Measurements from ENCODE around the gene RAB11FIP5.
"Not testable (repeated sequence)": the region's sequence is repeated elsewhere in the genome, so short reads cannot be mapped to it uniquely, and the experiment has no call there.

The RAB11FIP5 gene

DNA sequence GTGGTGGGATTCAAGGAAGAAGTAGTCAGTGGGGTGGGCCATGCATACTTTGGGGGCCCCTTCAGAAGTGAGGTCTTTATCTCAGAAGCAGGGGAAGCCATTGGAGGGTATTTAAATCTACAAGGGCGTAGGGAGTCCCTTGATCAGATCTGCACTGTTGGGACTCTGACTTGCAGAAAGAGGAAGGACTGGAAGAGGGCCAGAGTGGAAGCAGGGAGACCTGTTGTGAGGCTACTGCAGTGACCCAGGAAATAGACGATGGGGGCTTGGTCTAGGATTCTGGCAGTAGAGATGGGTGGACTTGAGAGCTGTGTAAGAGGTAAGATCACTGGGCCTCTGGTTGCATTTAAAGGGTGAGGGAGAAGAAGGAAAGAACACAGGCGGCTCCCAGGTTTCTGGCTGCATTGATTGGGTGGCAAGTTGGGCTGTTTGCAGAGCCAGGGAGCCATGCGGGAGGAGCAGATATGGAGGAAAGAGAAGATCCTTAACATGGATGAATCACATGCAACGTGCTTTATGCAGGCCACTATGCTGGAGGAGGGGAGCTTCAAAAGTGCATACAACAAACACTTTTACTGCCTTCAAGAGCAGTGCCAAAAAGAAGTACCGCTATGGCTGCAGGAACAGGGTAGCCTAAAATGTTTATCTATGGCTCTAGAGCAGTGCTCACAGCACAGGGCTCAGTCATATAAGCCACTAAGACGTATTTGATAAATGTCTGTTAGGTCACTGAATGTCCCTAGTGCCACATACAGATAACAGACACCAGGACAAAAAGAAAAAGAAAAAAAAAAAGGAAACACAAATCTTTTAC is 43.5 kb downstream of the RAB11FIP5 start:
- H3K27me3 ChIP-seq (ENCODE audit: control insufficient read depth in 1 of 2, insufficient read depth in 2 of 2, low read length in 2 of 2), result no peaks in the 10 kb centered on the region
- peaks cover 19 to 27% of the 10 kb centered on the region in 2 donors for H3K4me1 ChIP-seq (ENCODE audit: control insufficient read depth in 1 of 2, insufficient read depth in 2 of 2, low read length in 2 of 2)
- H3K4me3 ChIP-seq (ENCODE audit: low read depth in 1 of 2, low read length in 2 of 2), result peak overlapping the region; percentile 85 to 90
- no peaks in the 10 kb centered on the region for H3K9me3 ChIP-seq (ENCODE audit: control insufficient read depth in 1 of 2, low read length in 2 of 2)
- H3K36me3 ChIP-seq (ENCODE audit: control insufficient read depth in 1 of 2, insufficient read depth in 2 of 2, low read length in 2 of 2), result no peaks in the 10 kb centered on the region
- H3K9ac ChIP-seq (ENCODE audit: low read depth in 1 of 2, low read length in 2 of 2), result peak overlapping the region in 1 of 2 donors; percentile 70
- H3K27ac ChIP-seq (ENCODE audit: low read depth, low read length), result no peak overlapping the region

DNA sequence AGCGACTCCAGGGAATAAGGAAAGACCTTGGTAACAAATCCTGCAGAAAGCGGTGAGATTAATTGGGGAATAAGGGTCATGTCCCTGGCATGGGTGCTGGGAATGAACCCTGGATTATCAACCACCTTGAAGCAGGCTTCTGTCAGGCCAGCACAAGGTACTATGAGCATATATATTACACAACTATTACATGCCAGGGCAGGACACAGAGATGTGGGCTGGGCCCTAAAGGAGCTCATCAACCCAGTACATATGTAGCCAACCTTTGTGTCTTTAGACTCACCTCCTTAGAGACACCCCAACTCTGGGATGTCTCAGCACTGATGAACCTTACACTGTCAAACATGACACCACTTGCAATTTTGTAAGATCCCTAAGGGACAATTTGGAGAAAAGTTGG is 44.6 kb downstream of the RAB11FIP5 start:
- Histone ChIP-seq H3K9me3 (ENCODE audit: control insufficient read depth in 1 of 2, low read length in 2 of 2) (no peaks in the 10 kb centered on the region), H3K9ac (ENCODE audit: low read depth in 1 of 2, low read length in 2 of 2) (no peak overlapping the region), H3K36me3 (ENCODE audit: control insufficient read depth in 1 of 2, insufficient read depth in 2 of 2, low read length in 2 of 2) (no peaks in the 10 kb centered on the region), H3K4me1 (ENCODE audit: control insufficient read depth in 1 of 2, insufficient read depth in 2 of 2, low read length in 2 of 2) (peaks cover 23 to 31% of the 10 kb centered on the region in 2 donors), H3K27me3 (ENCODE audit: control insufficient read depth in 1 of 2, insufficient read depth in 2 of 2, low read length in 2 of 2) (no peaks in the 10 kb centered on the region), H3K4me3 (ENCODE audit: low read depth in 1 of 2, low read length in 2 of 2) (no peak overlapping the region), H3K27ac (ENCODE audit: low read depth, low read length) (no peak overlapping the region)

DNA sequence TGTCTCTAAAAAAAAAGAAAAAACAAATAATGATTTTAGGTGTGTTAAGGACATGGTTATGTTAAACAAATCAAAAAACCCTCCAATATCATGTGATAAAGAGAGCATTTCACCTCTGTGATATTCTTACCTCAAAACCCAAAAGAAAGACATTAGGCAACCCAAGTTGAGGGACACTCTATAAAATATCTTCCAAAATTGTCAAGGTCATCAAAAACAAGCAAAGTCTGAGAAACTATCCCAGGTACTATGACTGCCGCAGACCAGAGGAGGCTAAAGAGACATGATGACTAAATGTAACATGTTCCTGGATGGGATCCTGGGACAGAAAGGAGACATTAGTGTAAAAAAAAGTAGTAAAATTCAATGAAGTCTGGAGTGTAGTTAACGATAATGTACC is 45.7 kb downstream of the RAB11FIP5 start:
- H3K4me3 ChIP-seq (ENCODE audit: low read depth in 1 of 2, low read length in 2 of 2), result no peak overlapping the region
- peaks cover 23 to 25% of the 10 kb centered on the region in 2 donors for H3K4me1 ChIP-seq (ENCODE audit: control insufficient read depth in 1 of 2, insufficient read depth in 2 of 2, low read length in 2 of 2)

DNA sequence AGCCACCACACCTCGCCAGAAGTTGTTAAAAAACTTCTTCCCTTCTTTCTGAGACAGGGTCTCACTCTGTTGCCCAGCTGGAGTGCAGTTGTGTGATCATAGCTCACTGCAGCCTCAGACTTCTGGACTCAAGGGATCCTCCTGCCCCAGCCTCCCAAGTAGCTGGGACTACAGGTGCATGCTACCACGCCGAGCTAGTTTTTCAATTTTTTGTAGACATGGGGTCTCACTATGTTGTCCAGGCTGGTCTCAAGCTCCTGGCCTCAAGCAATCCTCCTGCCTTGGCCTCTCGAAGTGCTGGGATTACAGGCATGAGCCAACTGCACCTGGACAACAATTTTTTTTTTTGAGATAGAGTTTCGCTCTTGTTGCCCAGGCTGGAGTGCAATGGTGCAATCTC is 47.7 kb downstream of the RAB11FIP5 start:
- H3K36me3 ChIP-seq (ENCODE audit: control insufficient read depth in 1 of 2, insufficient read depth in 2 of 2, low read length in 2 of 2); H3K27me3 ChIP-seq (ENCODE audit: control insufficient read depth in 1 of 2, insufficient read depth in 2 of 2, low read length in 2 of 2); H3K4me3 ChIP-seq (ENCODE audit: low read depth in 1 of 2, low read length in 2 of 2); H3K9me3 ChIP-seq (ENCODE audit: control insufficient read depth in 1 of 2, low read length in 2 of 2); H3K27ac ChIP-seq (ENCODE audit: low read depth, low read length); H3K9ac ChIP-seq (ENCODE audit: low read depth in 1 of 2, low read length in 2 of 2): not testable (repeated sequence)
- H3K4me1 ChIP-seq (ENCODE audit: control insufficient read depth in 1 of 2, insufficient read depth in 2 of 2, low read length in 2 of 2), result peaks cover 19 to 22% of the 10 kb centered on the region in 2 donors

More for the DNA sequence above, 45.7 kb downstream of the RAB11FIP5 start:
- no peak overlapping the region for H3K9ac ChIP-seq (ENCODE audit: low read depth in 1 of 2, low read length in 2 of 2)
- no peaks in the 10 kb centered on the region for H3K27me3 ChIP-seq (ENCODE audit: control insufficient read depth in 1 of 2, insufficient read depth in 2 of 2, low read length in 2 of 2)
- H3K36me3 ChIP-seq (ENCODE audit: control insufficient read depth in 1 of 2, insufficient read depth in 2 of 2, low read length in 2 of 2), result no peaks in the 10 kb centered on the region
- no peaks in the 10 kb centered on the region for H3K9me3 ChIP-seq (ENCODE audit: control insufficient read depth in 1 of 2, low read length in 2 of 2)
- H3K27ac ChIP-seq (ENCODE audit: low read depth, low read length), result no peak overlapping the region

DNA sequence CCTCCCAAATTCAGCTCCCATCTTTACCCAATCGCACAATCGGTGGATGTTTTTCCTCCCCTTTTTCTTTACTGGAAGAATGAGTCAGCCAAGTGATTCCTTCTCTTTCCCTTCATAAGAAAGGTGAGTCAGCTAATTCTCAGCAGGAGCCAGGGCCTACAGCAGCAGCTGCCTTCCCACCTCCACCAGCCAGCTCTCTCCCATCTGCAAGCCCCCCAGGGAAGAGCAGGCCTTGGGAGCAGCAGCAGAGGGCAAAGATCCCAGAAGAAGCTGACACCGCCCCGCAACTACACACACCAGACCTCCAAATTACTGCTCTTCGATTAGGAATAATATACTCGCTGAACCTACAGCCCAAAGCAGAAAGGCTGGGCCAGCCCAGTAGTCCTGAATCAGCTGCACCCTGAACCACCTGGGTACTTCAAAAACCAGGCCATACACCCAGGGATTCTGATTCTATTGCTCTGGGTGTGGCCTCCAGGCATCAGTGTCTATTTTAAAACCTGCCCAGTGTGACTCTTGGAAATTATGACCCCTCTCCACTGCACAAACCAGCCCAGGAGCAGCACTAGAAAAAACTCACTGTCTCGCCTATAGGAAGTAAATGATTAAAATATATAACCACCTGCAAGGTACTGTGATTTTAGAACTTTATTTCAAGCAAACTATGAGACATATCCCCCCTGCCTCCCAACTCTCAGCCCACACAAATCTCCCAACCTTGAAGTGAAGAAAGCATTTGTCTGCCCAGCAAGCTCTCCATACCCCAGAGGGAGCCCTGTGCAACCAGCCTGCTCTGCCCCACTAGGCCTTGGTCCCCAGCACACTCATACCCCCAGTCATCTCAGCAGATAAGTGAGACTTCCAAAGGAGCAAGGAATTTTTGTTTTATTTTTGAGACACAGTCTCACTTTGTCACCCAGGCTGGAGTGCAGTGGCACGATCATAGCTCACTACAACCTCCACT is 48.6 kb downstream of the RAB11FIP5 start:
- Histone ChIP-seq H3K9ac (ENCODE audit: low read depth in 1 of 2, low read length in 2 of 2) (no peak overlapping the region), H3K36me3 (ENCODE audit: control insufficient read depth in 1 of 2, insufficient read depth in 2 of 2, low read length in 2 of 2) (no peaks in the 10 kb centered on the region), H3K4me3 (ENCODE audit: low read depth in 1 of 2, low read length in 2 of 2) (no peak overlapping the region), H3K27ac (ENCODE audit: low read depth, low read length) (no peak overlapping the region), H3K4me1 (ENCODE audit: control insufficient read depth in 1 of 2, insufficient read depth in 2 of 2, low read length in 2 of 2) (peaks cover 10 to 14% of the 10 kb centered on the region in 2 donors), H3K27me3 (ENCODE audit: control insufficient read depth in 1 of 2, insufficient read depth in 2 of 2, low read length in 2 of 2) (no peaks in the 10 kb centered on the region), H3K9me3 (ENCODE audit: control insufficient read depth in 1 of 2, low read length in 2 of 2) (no peaks in the 10 kb centered on the region)

DNA sequence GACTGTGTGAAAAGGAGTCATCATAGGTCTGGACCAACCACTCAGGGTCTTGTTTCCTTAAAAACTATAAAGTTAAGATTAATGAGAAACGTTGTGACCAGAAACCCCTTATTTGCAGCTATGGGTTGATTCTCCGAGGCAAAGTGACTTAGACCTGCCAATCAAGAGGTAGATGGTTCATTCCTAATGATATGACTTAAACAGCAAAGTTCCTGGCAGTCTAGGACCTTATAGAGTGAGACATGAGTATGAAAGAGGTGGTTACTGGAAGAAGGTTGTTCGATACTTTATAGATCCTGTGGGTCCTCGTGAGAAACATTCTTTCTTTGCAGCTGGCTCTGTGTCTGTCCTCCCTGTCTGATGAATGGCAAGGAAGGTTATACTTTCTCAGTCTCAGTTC is 49.3 kb downstream of the RAB11FIP5 start:
- no peaks in the 10 kb centered on the region for H3K36me3 ChIP-seq (ENCODE audit: control insufficient read depth in 1 of 2, insufficient read depth in 2 of 2, low read length in 2 of 2)
- no peak overlapping the region for H3K4me3 ChIP-seq (ENCODE audit: low read depth in 1 of 2, low read length in 2 of 2)
- no peak overlapping the region for H3K27ac ChIP-seq (ENCODE audit: low read depth, low read length)
- H3K27me3 ChIP-seq (ENCODE audit: control insufficient read depth in 1 of 2, insufficient read depth in 2 of 2, low read length in 2 of 2), result no peaks in the 10 kb centered on the region
- no peaks in the 10 kb centered on the region for H3K9me3 ChIP-seq (ENCODE audit: control insufficient read depth in 1 of 2, low read length in 2 of 2)
- H3K9ac ChIP-seq (ENCODE audit: low read depth in 1 of 2, low read length in 2 of 2), result no peak overlapping the region
- H3K4me1 ChIP-seq (ENCODE audit: control insufficient read depth in 1 of 2, insufficient read depth in 2 of 2, low read length in 2 of 2), result peaks cover 7 to 8% of the 10 kb centered on the region in 2 donors

DNA sequence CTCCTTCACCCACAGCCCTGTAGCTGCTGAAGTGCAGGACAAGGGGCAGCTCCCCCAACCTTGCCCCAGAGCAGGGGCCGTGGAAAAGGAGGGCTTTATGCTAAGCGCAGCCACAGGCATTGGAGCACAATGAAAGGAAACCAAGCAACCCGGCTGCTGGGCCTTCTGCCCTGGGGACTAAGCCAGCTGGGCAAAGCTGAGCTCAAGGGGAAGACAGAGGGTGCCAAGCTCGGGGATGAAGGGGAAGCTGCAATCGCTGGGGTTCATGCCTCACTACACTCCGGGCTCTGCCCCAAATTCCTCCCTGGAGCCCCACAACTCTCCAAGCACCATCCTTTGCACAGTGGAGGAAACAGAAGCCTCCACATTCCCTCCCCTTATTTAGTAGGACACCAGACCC is 53.6 kb downstream of the RAB11FIP5 start:
- Histone ChIP-seq H3K9me3 (ENCODE audit: control insufficient read depth in 1 of 2, low read length in 2 of 2) (peaks cover 0 to 7% of the 10 kb centered on the region in 2 donors), H3K9ac (ENCODE audit: low read depth in 1 of 2, low read length in 2 of 2) (no peak overlapping the region), H3K4me3 (ENCODE audit: low read depth in 1 of 2, low read length in 2 of 2) (no peak overlapping the region)

DNA sequence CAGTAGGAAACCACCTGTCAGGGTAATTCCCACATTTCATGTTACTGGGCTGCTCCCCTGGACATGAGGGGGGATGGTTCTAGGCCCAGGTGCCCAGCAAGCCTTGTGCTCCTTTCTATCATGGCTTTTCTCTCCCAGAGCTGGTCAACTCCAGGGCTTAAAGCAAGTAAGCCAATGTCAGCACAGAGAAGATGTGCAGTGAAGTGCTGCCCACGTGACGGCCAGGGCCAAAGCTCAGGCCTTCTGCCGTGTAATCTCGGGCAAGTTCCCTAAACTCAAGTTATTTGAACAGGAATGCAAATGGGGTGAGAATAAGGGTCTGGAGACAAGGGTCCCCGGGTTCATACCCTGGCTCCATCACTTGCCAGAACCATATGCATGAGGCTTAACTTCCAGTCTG is 57.8 kb downstream of the RAB11FIP5 start:
- no peak overlapping the region for H3K9ac ChIP-seq (ENCODE audit: low read depth in 1 of 2, low read length in 2 of 2)

More for the DNA sequence above, 53.6 kb downstream of the RAB11FIP5 start:
- Histone ChIP-seq H3K36me3 (ENCODE audit: control insufficient read depth in 1 of 2, insufficient read depth in 2 of 2, low read length in 2 of 2) (peaks cover 8 to 12% of the 10 kb centered on the region in 2 donors), H3K27me3 (ENCODE audit: control insufficient read depth in 1 of 2, insufficient read depth in 2 of 2, low read length in 2 of 2) (no peaks in the 10 kb centered on the region), H3K27ac (ENCODE audit: low read depth, low read length) (no peak overlapping the region), H3K4me1 (ENCODE audit: control insufficient read depth in 1 of 2, insufficient read depth in 2 of 2, low read length in 2 of 2) (peaks cover 3% of the 10 kb centered on the region in 2 donors)

DNA sequence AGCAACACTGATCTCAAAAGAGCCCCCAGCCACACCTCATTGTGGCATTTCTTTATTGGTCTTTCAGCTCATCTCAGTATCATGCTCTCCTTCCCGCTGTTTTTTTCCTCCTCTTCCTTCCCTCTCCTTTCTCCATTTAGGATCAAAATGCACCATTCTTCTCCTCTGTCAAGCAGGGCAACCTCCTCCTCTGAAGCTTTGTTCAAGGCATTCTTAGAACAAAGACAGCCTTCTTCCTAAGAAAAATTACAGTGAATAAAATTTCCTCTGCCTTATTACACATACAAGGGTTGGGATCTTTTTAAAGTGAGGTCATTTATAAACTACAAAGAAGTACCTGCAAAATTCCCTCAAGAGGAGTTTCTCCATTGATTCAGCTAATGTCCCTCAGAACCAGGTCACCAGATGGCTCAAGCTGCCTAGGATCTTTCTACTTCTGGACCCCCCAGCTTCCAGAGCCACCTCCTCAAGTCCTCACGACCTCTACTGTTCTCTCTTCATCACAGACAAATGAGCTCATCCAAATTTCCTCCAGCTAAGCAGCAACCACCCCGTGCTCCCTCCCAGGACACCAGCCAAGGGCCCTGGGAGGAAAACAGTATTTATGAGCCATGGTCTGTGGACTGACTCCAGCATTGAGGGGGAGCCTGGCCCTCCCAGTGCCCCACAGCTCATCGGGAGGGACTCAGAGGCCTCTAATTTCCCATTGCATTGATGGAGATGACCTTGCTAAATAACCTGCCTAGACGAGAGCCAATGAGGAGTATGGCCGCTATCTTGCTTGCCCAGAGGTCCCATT is 59.2 kb downstream of the RAB11FIP5 start:
- no peaks in the 10 kb centered on the region for H3K27me3 ChIP-seq (ENCODE audit: control insufficient read depth in 1 of 2, insufficient read depth in 2 of 2, low read length in 2 of 2)
- H3K9me3 ChIP-seq (ENCODE audit: control insufficient read depth in 1 of 2, low read length in 2 of 2), result peaks cover 0 to 7% of the 10 kb centered on the region in 2 donors
- H3K4me1 ChIP-seq (ENCODE audit: control insufficient read depth in 1 of 2, insufficient read depth in 2 of 2, low read length in 2 of 2), result no peaks in the 10 kb centered on the region
- H3K9ac ChIP-seq (ENCODE audit: low read depth in 1 of 2, low read length in 2 of 2), result no peak overlapping the region
- no peak overlapping the region for H3K4me3 ChIP-seq (ENCODE audit: low read depth in 1 of 2, low read length in 2 of 2)
- H3K36me3 ChIP-seq (ENCODE audit: control insufficient read depth in 1 of 2, insufficient read depth in 2 of 2, low read length in 2 of 2), result peaks cover 8 to 17% of the 10 kb centered on the region in 2 donors
- H3K27ac ChIP-seq (ENCODE audit: low read depth, low read length), result no peak overlapping the region

More for the DNA sequence above, 57.8 kb downstream of the RAB11FIP5 start:
- Histone ChIP-seq H3K27ac (ENCODE audit: low read depth, low read length) (no peak overlapping the region), H3K9me3 (ENCODE audit: control insufficient read depth in 1 of 2, low read length in 2 of 2) (peaks cover 0 to 7% of the 10 kb centered on the region in 2 donors), H3K27me3 (ENCODE audit: control insufficient read depth in 1 of 2, insufficient read depth in 2 of 2, low read length in 2 of 2) (no peaks in the 10 kb centered on the region), H3K4me1 (ENCODE audit: control insufficient read depth in 1 of 2, insufficient read depth in 2 of 2, low read length in 2 of 2) (no peaks in the 10 kb centered on the region), H3K36me3 (ENCODE audit: control insufficient read depth in 1 of 2, insufficient read depth in 2 of 2, low read length in 2 of 2) (peaks cover 8 to 17% of the 10 kb centered on the region in 2 donors), H3K4me3 (ENCODE audit: low read depth in 1 of 2, low read length in 2 of 2) (no peak overlapping the region)
